ENCODE data around the gene AGBL1. TPM values are rescaled to one million over a fixed set of nuclear protein-coding genes. Genes with fewer than 3 reads are reported as not detected.

AGBL1 gene
- total RNA-seq, 1 experiment from 2014 or later = not detected

- Histone ChIP-seq H2BK120ac (ENCODE audit: low read depth, low read length, poor library complexity, severe bottlenecking) (no peak overlapping the region), H3K4me1 (ENCODE audit: insufficient read depth, low read length) (no peaks in the 10 kb centered on the region), H3K79me1 (ENCODE audit: insufficient read depth, low read depth, low read length, poor library complexity, severe bottlenecking) (no peaks in the 10 kb centered on the region), H3K14ac (ENCODE audit: insufficient read depth, low read length) (no peak overlapping the region), H2BK5ac (ENCODE audit: insufficient read length, low read length) (no peak overlapping the region), H3K27me3 (ENCODE audit: insufficient read depth, low read length) (no peaks in the 10 kb centered on the region), H2AFZ (ENCODE audit: low read length) (no peak overlapping the region), H3K56ac (ENCODE audit: insufficient read length, low read depth, low read length) (no peak overlapping the region), H2BK20ac (ENCODE audit: low read depth, low read length, poor library complexity, severe bottlenecking) (no peak overlapping the region), H3K9ac (ENCODE audit: extremely low read depth, insufficient read length, low read length) (no peak overlapping the region), H2BK12ac (ENCODE audit: insufficient read length, low read depth, low read length) (no peak overlapping the region), H3K4me2 (ENCODE audit: insufficient read depth, insufficient read length, low read length) (no peak overlapping the region), H3K79me2 (ENCODE audit: insufficient read depth, low read length) (no peaks in the 10 kb centered on the region), H3T11ph (ENCODE audit: low read length) (no peak overlapping the region), H3K23me2 (ENCODE audit: insufficient read length, low read depth, low read length, poor library complexity, severe bottlenecking) (no peaks in the 10 kb centered on the region), H4K20me1 (ENCODE audit: control insufficient read depth, insufficient read depth, insufficient read length) (no peaks in the 10 kb centered on the region), H2BK15ac (ENCODE audit: low read depth, low read length) (no peak overlapping the region), H4K91ac (ENCODE audit: insufficient read length, low read depth, low read length) (no peak overlapping the region), H3K4ac (ENCODE audit: low read depth, low read length) (no peak overlapping the region), H3K9me3 (ENCODE audit: control insufficient read depth, low read depth, low read length) (no peaks in the 10 kb centered on the region), H4K8ac (replicated peaks; ENCODE audit: insufficient read length, low read depth, low read length) (no peak overlapping the region), H3K27ac (ENCODE audit: insufficient read length, low read depth, low read length) (no peak overlapping the region), H3K23ac (ENCODE audit: insufficient read length, low read depth, low read length) (no peak overlapping the region), H2AK5ac (ENCODE audit: insufficient read length, low read length) (no peak overlapping the region), H3K18ac (ENCODE audit: insufficient read length, low read depth, low read length) (no peak overlapping the region), H4K5ac (ENCODE audit: insufficient read length, low read depth, low read length) (no peak overlapping the region)
- Mint-ChIP-seq H3K27me3 (ENCODE audit: low read depth) (no peaks in the 10 kb centered on the region), H3K4me3 (no peak overlapping the region), H3K4me1 (peaks cover 0 to 4% of the 10 kb centered on the region in 2 experiments; a peak in 2 of 4 replicates), H3K27ac (no peak overlapping the region), H3K36me3 (ENCODE audit: insufficient read depth in 1 of 3, low read depth in 3 of 3) (no peaks in the 10 kb centered on the region), H3K9me3 (no peaks in the 10 kb centered on the region)
- no peak for DNase-seq
- no CpG with 5 or more reads among the region's 4 CpGs for WGBS (ENCODE audit: extremely low coverage, insufficient read length, low lambda C conversion rate)
- no peak for TF ChIP-seq CTCF (conservative IDR thresholded peaks at IDR 0.05)
These were observed 967.7 kb downstream of the AGBL1 start for GRCh38 chr15:87047203-87047965.

Data from H9 (cell line).